Measurements from ENCODE around the gene TMEM135. TPM values are rescaled to one million over a fixed set of nuclear protein-coding genes. Genes with fewer than 3 reads are reported as not detected.
A peak's percentile ranks its signal among the peaks of the same experiment; 100 is the strongest.

TMEM135 gene
- total RNA-seq, 2 donors from 2014 or later, result 111 to 113 TPM

- Mint-ChIP-seq H3K27me3 (ENCODE audit: insufficient read depth) (no peaks in the 10 kb centered on the region), H3K4me3 (no peak overlapping the region), H3K27ac (no peak overlapping the region), H3K36me3 (ENCODE audit: low read depth) (peaks cover 42% of the 10 kb centered on the region), H3K4me1 (peaks cover 7% of the 10 kb centered on the region), H3K9me3 (peaks cover 29% of the 10 kb centered on the region)
- Histone ChIP-seq H3K27ac (ENCODE audit: low read depth, low read length) (no peak overlapping the region), H3K9me3 (ENCODE audit: control insufficient read depth, low read length) (peaks cover 39% of the 10 kb centered on the region), H3K9ac (ENCODE audit: extremely low read depth, low read length, poor library complexity, severe bottlenecking) (no peak overlapping the region), H3K27me3 (ENCODE audit: control insufficient read depth, insufficient read depth, low read length, poor library complexity, severe bottlenecking) (no peaks in the 10 kb centered on the region), H3K4me3 (ENCODE audit: low read length) (no peak overlapping the region), H3K4me1 (ENCODE audit: control insufficient read depth, insufficient read depth, low read length) (no peaks in the 10 kb centered on the region), H3K36me3 (ENCODE audit: control insufficient read depth, insufficient read depth, low read length) (peaks cover 26% of the 10 kb centered on the region)
- 72% methylated on average over 2 of the region's 2 CpGs; no CpG with 5 or more reads in 1 of the 2 experiments for WGBS, 2 experiments (ENCODE audit: insufficient coverage in 1 of 2, insufficient read length in 1 of 2)
- TF ChIP-seq CTCF (conservative IDR thresholded peaks at IDR 0.05), result no peak
- no peak for DNase-seq
Observed at GRCh38 chr11:87141322-87141721, 103.6 kb downstream of the TMEM135 start.

GRCh38 chr11:87141980-87142514 is 104.3 kb downstream of the TMEM135 start:
- H3K27ac Mint-ChIP-seq, result peak overlapping the region; percentile 20

GRCh38 chr11:87142594-87142993 is 104.9 kb downstream of the TMEM135 start:
- H3K9me3 Mint-ChIP-seq, result peaks cover 24% of the 10 kb centered on the region

More at GRCh38 chr11:87141980-87142514, 104.3 kb downstream of the TMEM135 start:
- Histone ChIP-seq H3K27ac (ENCODE audit: low read depth, low read length) (no peak overlapping the region), H3K27me3 (ENCODE audit: control insufficient read depth, insufficient read depth, low read length, poor library complexity, severe bottlenecking) (no peaks in the 10 kb centered on the region), H3K4me3 (ENCODE audit: low read length) (no peak overlapping the region), H3K9me3 (ENCODE audit: control insufficient read depth, low read length) (peaks cover 32% of the 10 kb centered on the region), H3K36me3 (ENCODE audit: control insufficient read depth, insufficient read depth, low read length) (peaks cover 21% of the 10 kb centered on the region), H3K9ac (ENCODE audit: extremely low read depth, low read length, poor library complexity, severe bottlenecking) (no peak overlapping the region), H3K4me1 (ENCODE audit: control insufficient read depth, insufficient read depth, low read length) (no peaks in the 10 kb centered on the region)
- DNase-seq, result no peak
- peaks cover 7% of the 10 kb centered on the region for H3K4me1 Mint-ChIP-seq
- 75 to 100% methylated on average over 1 to 3 of the region's 3 CpGs for WGBS, 2 experiments (ENCODE audit: insufficient coverage in 1 of 2, insufficient read length in 1 of 2)
- TF ChIP-seq CTCF (conservative IDR thresholded peaks at IDR 0.05), result no peak
- peaks cover 34% of the 10 kb centered on the region for H3K36me3 Mint-ChIP-seq (ENCODE audit: low read depth)
- peaks cover 25% of the 10 kb centered on the region for H3K9me3 Mint-ChIP-seq
- H3K27me3 Mint-ChIP-seq (ENCODE audit: insufficient read depth), result no peaks in the 10 kb centered on the region
- H3K4me3 Mint-ChIP-seq, result no peak overlapping the region

More at GRCh38 chr11:87142594-87142993, 104.9 kb downstream of the TMEM135 start:
- Mint-ChIP-seq H3K36me3 (ENCODE audit: low read depth) (peaks cover 34% of the 10 kb centered on the region), H3K27me3 (ENCODE audit: insufficient read depth) (no peaks in the 10 kb centered on the region), H3K4me3 (no peak overlapping the region), H3K27ac (no peak overlapping the region), H3K4me1 (peaks cover 7% of the 10 kb centered on the region)
- Histone ChIP-seq H3K4me1 (ENCODE audit: control insufficient read depth, insufficient read depth, low read length) (no peaks in the 10 kb centered on the region), H3K27ac (ENCODE audit: low read depth, low read length) (no peak overlapping the region), H3K4me3 (ENCODE audit: low read length) (no peak overlapping the region), H3K9me3 (ENCODE audit: control insufficient read depth, low read length) (peaks cover 27% of the 10 kb centered on the region), H3K36me3 (ENCODE audit: control insufficient read depth, insufficient read depth, low read length) (peaks cover 20% of the 10 kb centered on the region), H3K27me3 (ENCODE audit: control insufficient read depth, insufficient read depth, low read length, poor library complexity, severe bottlenecking) (no peaks in the 10 kb centered on the region), H3K9ac (ENCODE audit: extremely low read depth, low read length, poor library complexity, severe bottlenecking) (no peak overlapping the region)
- no peak for DNase-seq
- no peak for TF ChIP-seq CTCF (conservative IDR thresholded peaks at IDR 0.05)
- WGBS, 2 experiments (ENCODE audit: insufficient coverage in 1 of 2, insufficient read length in 1 of 2), result 100% methylated on average over 1 of the region's 1 CpG; no CpG with 5 or more reads in 1 of the 2 experiments

Data from endodermal cell (in vitro differentiated cells).